Measurements from ENCODE around the gene SLC25A38. TPM values are rescaled to one million over a fixed set of nuclear protein-coding genes. Genes with fewer than 3 reads are reported as not detected.

SLC25A38 gene
- total RNA-seq, 4 donors from 2014 or later, result 20.3 to 45.7 (median 36.1) TPM

- H3K4me1 ChIP-seq, result peaks cover 3 to 27% (median 13%) of the 10 kb centered on the region in 4 donors
- intact Hi-C loops (cut with DNase I), result no loop called here
- WGBS, result 79% methylated on average over 4 of the region's 4 CpGs
- no peaks in the 10 kb centered on the region for H3K27me3 ChIP-seq
- no peak overlapping the region for H3K27ac ChIP-seq (replicated peaks in 1 of 4)
- no peak overlapping the region for H3K4me3 ChIP-seq
- H3K9me3 ChIP-seq, result no peaks in the 10 kb centered on the region
- peaks cover 53 to 63% (median 58%) of the 10 kb centered on the region in 4 donors for H3K36me3 ChIP-seq
- TF ChIP-seq EP300 (IDR thresholded peaks at IDR 0.05) (no peak), POLR2A (IDR thresholded peaks at IDR 0.05; ENCODE audit: low read depth) (no peak), POLR2AphosphoS5 (IDR thresholded peaks at IDR 0.05) (no peak)
- TF ChIP-seq, protein P1, sequence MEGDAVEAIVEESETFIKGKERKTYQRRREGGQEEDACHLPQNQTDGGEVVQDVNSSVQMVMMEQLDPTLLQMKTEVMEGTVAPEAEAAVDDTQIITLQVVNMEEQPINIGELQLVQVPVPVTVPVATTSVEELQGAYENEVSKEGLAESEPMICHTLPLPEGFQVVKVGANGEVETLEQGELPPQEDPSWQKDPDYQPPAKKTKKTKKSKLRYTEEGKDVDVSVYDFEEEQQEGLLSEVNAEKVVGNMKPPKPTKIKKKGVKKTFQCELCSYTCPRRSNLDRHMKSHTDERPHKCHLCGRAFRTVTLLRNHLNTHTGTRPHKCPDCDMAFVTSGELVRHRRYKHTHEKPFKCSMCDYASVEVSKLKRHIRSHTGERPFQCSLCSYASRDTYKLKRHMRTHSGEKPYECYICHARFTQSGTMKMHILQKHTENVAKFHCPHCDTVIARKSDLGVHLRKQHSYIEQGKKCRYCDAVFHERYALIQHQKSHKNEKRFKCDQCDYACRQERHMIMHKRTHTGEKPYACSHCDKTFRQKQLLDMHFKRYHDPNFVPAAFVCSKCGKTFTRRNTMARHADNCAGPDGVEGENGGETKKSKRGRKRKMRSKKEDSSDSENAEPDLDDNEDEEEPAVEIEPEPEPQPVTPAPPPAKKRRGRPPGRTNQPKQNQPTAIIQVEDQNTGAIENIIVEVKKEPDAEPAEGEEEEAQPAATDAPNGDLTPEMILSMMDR (IDR thresholded peaks at IDR 0.05), result no peak
- no peak for DNase-seq (ENCODE audit: extremely low spot score)
Measured at GRCh38 chr3:39390181-39390580, 7.0 kb downstream of the SLC25A38 start.

DNA sequence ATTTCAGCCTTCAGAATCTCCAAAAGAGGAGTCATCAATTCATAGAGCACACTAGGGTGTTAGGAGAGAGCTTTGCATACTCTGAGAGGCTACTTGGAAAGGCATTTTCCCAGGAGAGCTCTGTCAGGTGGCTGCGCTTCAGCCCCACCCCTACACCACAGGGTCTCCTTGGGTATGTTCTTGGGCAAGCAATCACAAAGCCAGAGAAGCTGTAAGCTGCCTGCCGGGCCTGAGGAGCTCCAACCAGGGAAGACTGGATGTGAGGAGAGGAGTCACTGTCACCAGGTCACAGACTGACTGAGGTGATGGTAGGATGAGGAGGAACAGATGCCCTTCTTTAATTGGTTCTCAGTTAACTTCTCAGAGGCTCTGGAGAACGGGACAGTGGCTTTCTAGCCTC is 13.5 kb downstream of the SLC25A38 start:
- no peak overlapping the region for H3K27ac ChIP-seq (replicated peaks in 1 of 4)
- H3K36me3 ChIP-seq, result peaks cover 58 to 93% (median 78%) of the 10 kb centered on the region in 4 donors
- no peak for DNase-seq (ENCODE audit: extremely low spot score)
- intact Hi-C loops (cut with DNase I), result no loop called here
- H3K27me3 ChIP-seq, result no peaks in the 10 kb centered on the region
- 80% methylated on average over 3 of the region's 3 CpGs for WGBS
- H3K4me1 ChIP-seq, result no peaks in the 10 kb centered on the region
- H3K9me3 ChIP-seq, result no peaks in the 10 kb centered on the region
- no peak overlapping the region for H3K4me3 ChIP-seq
- TF ChIP-seq POLR2AphosphoS5 (IDR thresholded peaks at IDR 0.05) (no peak), EP300 (IDR thresholded peaks at IDR 0.05) (no peak), POLR2A (IDR thresholded peaks at IDR 0.05; ENCODE audit: low read depth) (no peak)
- TF ChIP-seq, protein P1 (IDR thresholded peaks at IDR 0.05), result no peak

GRCh38 chr3:39398700-39399099 is 15.5 kb downstream of the SLC25A38 start:
- TF ChIP-seq, protein P1 (IDR thresholded peaks at IDR 0.05), result no peak
- TF ChIP-seq POLR2AphosphoS5 (IDR thresholded peaks at IDR 0.05) (no peak), EP300 (IDR thresholded peaks at IDR 0.05) (no peak), POLR2A (IDR thresholded peaks at IDR 0.05; ENCODE audit: low read depth) (no peak)
- no peak overlapping the region for H3K27ac ChIP-seq (replicated peaks in 1 of 4)
- no peak overlapping the region for H3K4me3 ChIP-seq
- H3K36me3 ChIP-seq, result peaks cover 39 to 73% (median 63%) of the 10 kb centered on the region in 4 donors
- no peak for DNase-seq (ENCODE audit: extremely low spot score)
- H3K4me1 ChIP-seq, result no peaks in the 10 kb centered on the region
- 91% methylated on average over 4 of the region's 4 CpGs for WGBS
- no peaks in the 10 kb centered on the region for H3K27me3 ChIP-seq
- H3K9me3 ChIP-seq, result no peaks in the 10 kb centered on the region
- intact Hi-C loops (cut with DNase I), result no loop called here

DNA sequence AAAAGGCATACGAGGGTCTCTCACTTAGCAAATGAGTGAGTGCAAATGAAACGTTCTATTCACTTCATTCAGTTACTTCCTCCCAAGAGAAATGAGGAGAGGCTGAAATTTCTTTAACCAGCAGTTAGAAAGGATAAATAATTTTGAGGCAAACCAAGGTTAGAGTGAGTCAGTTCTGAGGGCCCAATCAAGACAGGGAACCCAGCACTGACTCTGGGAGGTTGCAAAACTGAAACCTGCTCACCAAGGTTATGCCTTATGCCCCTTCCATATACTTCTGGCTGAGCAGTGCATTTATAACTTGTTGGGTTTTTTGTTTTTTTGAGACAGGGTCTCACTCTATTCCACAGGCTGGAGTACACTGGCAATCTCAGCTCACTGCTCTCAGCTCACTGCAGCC is 18.8 kb downstream of the SLC25A38 start:
- peaks cover 0 to 5% (median under 1%) of the 10 kb centered on the region in 4 donors for H3K4me1 ChIP-seq
- no peak for DNase-seq (ENCODE audit: extremely low spot score)
- no peak overlapping the region for H3K27ac ChIP-seq (replicated peaks in 1 of 4)
- peaks cover 11 to 41% (median 31%) of the 10 kb centered on the region in 4 donors for H3K36me3 ChIP-seq
- no peaks in the 10 kb centered on the region for H3K27me3 ChIP-seq
- intact Hi-C loops (cut with DNase I), result no loop called here
- no peak for TF ChIP-seq EP300 (IDR thresholded peaks at IDR 0.05)
- WGBS, result 58% methylated on average over 2 of the region's 2 CpGs
- no peak overlapping the region for H3K4me3 ChIP-seq
- H3K9me3 ChIP-seq, result no peaks in the 10 kb centered on the region

- Histone ChIP-seq H3K27me3 (no peaks in the 10 kb centered on the region), H3K4me1 (peaks cover 24 to 30% (median 30%) of the 10 kb centered on the region in 4 donors), H3K9me3 (no peaks in the 10 kb centered on the region), H3K36me3 (peaks cover 8 to 32% (median 28%) of the 10 kb centered on the region in 4 donors), H3K4me3 (no peak overlapping the region), H3K27ac (replicated peaks in 1 of 4) (no peak overlapping the region)
- intact Hi-C loops (cut with DNase I), result no loop called here
- WGBS, result 90% methylated on average over 14 of the region's 15 CpGs
- TF ChIP-seq EP300 (IDR thresholded peaks at IDR 0.05) (no peak), POLR2A (IDR thresholded peaks at IDR 0.05; ENCODE audit: low read depth) (no peak), POLR2AphosphoS5 (IDR thresholded peaks at IDR 0.05) (no peak)
- DNase-seq (ENCODE audit: extremely low spot score), result no peak
Measured at GRCh38 chr3:39404943-39405686, 21.9 kb downstream of the SLC25A38 start.

Measured in esophagus muscularis mucosa (tissue), 4 donors.